GM06990 (cell line): ENCODE data around the gene SWAP70.

Experiments
- DNase-seq: peaks from one replicate; pipeline ENCODE4 v3.0.0-alpha.2; 2011; ENCODE audit not compliant: insufficient read length; ENCODE audit errors: extremely low read depth
- H3K27me3 ChIP-seq: replicated peaks from 2 replicates; pipeline ENCODE4 v1.6.0; 2011; ENCODE audit warnings: low read length; ENCODE audit not compliant: control insufficient read depth, insufficient read depth
- H3K36me3 ChIP-seq: 2 replicates; pipeline ENCODE4 v1.5.1; 2011; ENCODE audit warnings: low read length; ENCODE audit not compliant: control insufficient read depth, insufficient read depth
- H3K4me3 ChIP-seq: replicated peaks from 2 replicates; pipeline ENCODE4 v1.5.1; 2011; ENCODE audit warnings: low read depth, mild to moderate bottlenecking, control low read depth, low read length
- CTCF ChIP-seq: IDR thresholded peaks from 2 replicates; pipeline ENCODE4 v1.5.1; 2011; ENCODE audit warnings: low read length, control low read depth, mild to moderate bottlenecking, inconsistent platforms; ENCODE audit not compliant: insufficient read depth, poor library complexity, severe bottlenecking

SWAP70 gene

GRCh38 chr11:9675691-9676090 lies 11.8 kb downstream of the SWAP70 start:
- H3K27me3 ChIP-seq = no peaks in the 10 kb centered on the region
- TF ChIP-seq CTCF = no peak
- no peak for DNase-seq
- H3K4me3 ChIP-seq = no peak overlapping the region; the same call in 1 of the 2 replicates
- H3K36me3 ChIP-seq = peaks cover 2% of the 10 kb centered on the region

- Histone ChIP-seq H3K36me3 (peaks cover under 1% of the 10 kb centered on the region), H3K27me3 (no peaks in the 10 kb centered on the region), H3K4me3 (no peak overlapping the region)
- TF ChIP-seq CTCF = no peak
- DNase-seq = no peak
Observed at GRCh38 chr11:9677951-9678350, 14.1 kb downstream of the SWAP70 start.

- TF ChIP-seq CTCF = no peak
- H3K4me3 ChIP-seq = no peak overlapping the region
- H3K36me3 ChIP-seq = no peaks in the 10 kb centered on the region; the same call in 1 of the 2 replicates
- H3K27me3 ChIP-seq = no peaks in the 10 kb centered on the region
- no peak for DNase-seq
Observed at GRCh38 chr11:9678576-9678975, 14.7 kb downstream of the SWAP70 start.

GRCh38 chr11:9680028-9680427 lies 16.2 kb downstream of the SWAP70 start:
- H3K27me3 ChIP-seq = no peaks in the 10 kb centered on the region
- no peak for DNase-seq
- TF ChIP-seq CTCF = no peak
- no peaks in the 10 kb centered on the region; the same call in 1 of the 2 replicates for H3K36me3 ChIP-seq
- H3K4me3 ChIP-seq = no peak overlapping the region

- Histone ChIP-seq H3K4me3 (no peak overlapping the region), H3K36me3 (no peaks in the 10 kb centered on the region; the same call in 1 of the 2 replicates), H3K27me3 (no peaks in the 10 kb centered on the region)
- no peak for DNase-seq
- no peak for TF ChIP-seq CTCF
Observed at GRCh38 chr11:9681583-9682372, 17.9 kb downstream of the SWAP70 start.
